Measurements from ENCODE around the gene TSC22D1.
"Not testable (repeated sequence)": the region's sequence is repeated elsewhere in the genome, so short reads cannot be mapped to it uniquely, and the experiment has no call there.

The TSC22D1 gene

DNA sequence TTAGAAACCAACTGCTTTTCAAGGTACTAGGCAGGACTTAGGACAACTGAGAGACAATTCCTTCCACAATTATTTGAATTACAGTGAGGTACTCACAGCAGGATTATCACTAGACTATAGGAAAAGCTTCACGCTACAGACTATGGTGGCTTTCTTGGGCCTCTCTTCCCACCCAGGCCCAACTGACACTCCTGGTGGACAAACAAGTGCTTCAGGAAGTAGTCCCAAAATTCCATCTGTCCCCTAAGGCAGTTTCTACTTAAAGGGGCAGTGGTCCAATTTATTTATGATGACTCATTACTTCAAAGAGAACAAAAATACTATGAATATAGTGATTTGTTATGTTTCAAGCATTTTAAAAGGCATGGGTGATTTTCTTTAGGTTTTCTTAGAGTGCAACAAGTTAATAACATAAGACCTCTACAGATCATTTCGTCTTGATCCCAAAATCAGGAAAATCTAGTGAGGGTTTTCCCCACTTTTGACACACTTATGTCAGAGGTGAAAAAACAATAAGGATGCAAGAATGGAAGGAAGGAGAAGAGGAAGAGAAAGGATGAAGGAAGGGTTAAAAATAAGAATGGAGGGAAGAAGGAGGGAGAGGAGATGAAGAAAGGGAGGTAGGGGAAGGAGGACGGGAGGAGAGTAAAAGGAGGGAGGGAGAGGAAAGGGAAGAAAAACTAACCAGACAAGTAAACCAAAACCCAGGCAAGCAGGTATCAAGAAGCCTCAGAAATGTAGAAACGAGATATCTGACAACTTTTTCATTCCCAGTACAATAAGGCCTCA lies 101.8 kb downstream of the TSC22D1 start:
- no peak overlapping the region for H2AFZ ChIP-seq (ENCODE audit: low read depth, low read length)
- H3K9me3 ChIP-seq (ENCODE audit: low read length): no peaks in the 10 kb centered on the region
- H3K4me1 ChIP-seq (ENCODE audit: insufficient read depth, low read length): peaks cover 3% of the 10 kb centered on the region
- H3K27me3 ChIP-seq (ENCODE audit: insufficient read depth, low read length): no peaks in the 10 kb centered on the region
- H3K36me3 ChIP-seq (ENCODE audit: insufficient read depth, low read length): no peaks in the 10 kb centered on the region
- no peak overlapping the region for H3K4me3 ChIP-seq (ENCODE audit: low read length)

DNA sequence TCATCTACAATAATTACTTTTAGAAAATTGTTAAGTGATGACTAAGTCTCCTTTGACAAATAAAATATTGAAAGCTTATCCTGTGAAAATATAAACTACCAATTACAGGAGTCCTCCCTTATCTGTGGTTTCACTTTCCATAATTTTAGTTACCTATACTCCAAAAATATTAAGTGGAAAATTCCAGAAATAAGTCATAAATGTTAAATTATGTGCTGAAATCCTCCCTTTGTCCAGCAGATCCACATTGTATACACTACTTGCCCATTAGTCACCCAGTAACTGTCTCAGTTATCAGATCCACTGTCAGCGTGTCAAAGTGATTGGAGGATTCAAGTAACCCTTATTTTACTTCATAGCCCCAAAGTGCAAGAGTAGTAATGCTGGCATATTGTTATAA lies 104.4 kb downstream of the TSC22D1 start:
- no peak overlapping the region for H3K4me3 ChIP-seq (ENCODE audit: low read length)
- H3K4me1 ChIP-seq (ENCODE audit: insufficient read depth, low read length): peaks cover 3% of the 10 kb centered on the region
- no peaks in the 10 kb centered on the region for H3K27me3 ChIP-seq (ENCODE audit: insufficient read depth, low read length)
- H2AFZ ChIP-seq (ENCODE audit: low read depth, low read length): no peak overlapping the region
- no peaks in the 10 kb centered on the region for H3K36me3 ChIP-seq (ENCODE audit: insufficient read depth, low read length)
- no peaks in the 10 kb centered on the region for H3K9me3 ChIP-seq (ENCODE audit: low read length)

DNA sequence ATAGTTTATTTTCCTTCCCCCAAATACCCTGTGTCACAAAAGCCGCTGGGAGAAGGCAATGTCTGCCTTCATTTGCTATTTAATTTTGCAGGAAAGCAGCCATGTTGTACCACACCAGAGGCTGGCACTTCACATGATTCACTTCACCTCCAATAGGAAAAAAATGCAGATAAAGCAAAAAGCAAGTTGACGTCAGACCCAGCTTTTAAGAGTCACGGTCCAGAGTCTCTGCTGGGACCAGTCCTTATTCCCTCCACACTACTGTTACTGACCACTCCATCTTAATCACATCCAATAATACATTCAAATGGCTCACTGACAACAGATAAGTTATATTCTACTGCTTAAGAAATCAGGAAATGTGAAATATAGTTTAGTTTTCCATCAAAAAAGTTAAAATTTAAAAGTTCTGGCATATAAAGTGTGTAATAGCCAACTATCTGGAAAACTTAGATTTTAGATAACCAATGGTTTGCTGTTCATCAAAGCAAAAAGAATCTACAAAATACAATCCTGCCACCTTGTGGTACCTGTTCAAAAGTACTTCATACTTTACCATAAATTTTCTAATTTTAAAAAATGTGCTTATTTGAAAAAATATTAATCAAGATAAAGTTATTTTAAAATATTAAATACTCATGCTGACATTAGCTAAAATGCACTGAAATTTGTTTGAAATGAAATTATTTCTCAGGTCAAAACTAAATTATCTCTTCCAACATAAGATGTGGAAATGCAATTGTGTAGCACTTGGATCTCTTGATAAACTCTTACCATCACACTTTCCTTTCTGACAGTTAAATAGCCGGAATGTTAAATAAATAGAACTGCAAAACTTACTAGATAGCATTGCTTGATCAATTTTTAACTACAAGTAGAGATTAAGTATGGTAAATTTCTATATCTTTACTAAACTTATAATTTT lies 105.2 kb downstream of the TSC22D1 start:
- Histone ChIP-seq H3K36me3 (ENCODE audit: insufficient read depth, low read length) (no peaks in the 10 kb centered on the region), H2AFZ (ENCODE audit: low read depth, low read length) (no peak overlapping the region), H3K27me3 (ENCODE audit: insufficient read depth, low read length) (no peaks in the 10 kb centered on the region), H3K4me1 (ENCODE audit: insufficient read depth, low read length) (peaks cover 3% of the 10 kb centered on the region), H3K4me3 (ENCODE audit: low read length) (no peak overlapping the region), H3K9me3 (ENCODE audit: low read length) (no peaks in the 10 kb centered on the region)

- no peaks in the 10 kb centered on the region for H3K9me3 ChIP-seq (ENCODE audit: low read length)
- no peak overlapping the region for H3K4me3 ChIP-seq (ENCODE audit: low read length)
- H3K27me3 ChIP-seq (ENCODE audit: insufficient read depth, low read length): no peaks in the 10 kb centered on the region
- peaks cover 8% of the 10 kb centered on the region for H3K4me1 ChIP-seq (ENCODE audit: insufficient read depth, low read length)
- no peaks in the 10 kb centered on the region for H3K36me3 ChIP-seq (ENCODE audit: insufficient read depth, low read length)
- no peak overlapping the region for H2AFZ ChIP-seq (ENCODE audit: low read depth, low read length)
Observed at GRCh38 chr13:44468874-44469273, 107.3 kb downstream of the TSC22D1 start.

GRCh38 chr13:44465318-44465717 lies 110.8 kb downstream of the TSC22D1 start:
- no peaks in the 10 kb centered on the region for H3K27me3 ChIP-seq (ENCODE audit: insufficient read depth, low read length)
- no peaks in the 10 kb centered on the region for H3K36me3 ChIP-seq (ENCODE audit: insufficient read depth, low read length)
- peaks cover 5% of the 10 kb centered on the region for H3K4me1 ChIP-seq (ENCODE audit: insufficient read depth, low read length)
- H2AFZ ChIP-seq (ENCODE audit: low read depth, low read length): no peak overlapping the region
- no peaks in the 10 kb centered on the region for H3K9me3 ChIP-seq (ENCODE audit: low read length)
- no peak overlapping the region for H3K4me3 ChIP-seq (ENCODE audit: low read length)

GRCh38 chr13:44464471-44464870 lies 111.7 kb downstream of the TSC22D1 start:
- Histone ChIP-seq H3K4me3 (ENCODE audit: low read length) (no peak overlapping the region), H3K27me3 (ENCODE audit: insufficient read depth, low read length) (no peaks in the 10 kb centered on the region), H2AFZ (ENCODE audit: low read depth, low read length) (no peak overlapping the region), H3K9me3 (ENCODE audit: low read length) (peaks cover 4% of the 10 kb centered on the region), H3K36me3 (ENCODE audit: insufficient read depth, low read length) (peaks cover 4% of the 10 kb centered on the region), H3K4me1 (ENCODE audit: insufficient read depth, low read length) (peaks cover 5% of the 10 kb centered on the region)

DNA sequence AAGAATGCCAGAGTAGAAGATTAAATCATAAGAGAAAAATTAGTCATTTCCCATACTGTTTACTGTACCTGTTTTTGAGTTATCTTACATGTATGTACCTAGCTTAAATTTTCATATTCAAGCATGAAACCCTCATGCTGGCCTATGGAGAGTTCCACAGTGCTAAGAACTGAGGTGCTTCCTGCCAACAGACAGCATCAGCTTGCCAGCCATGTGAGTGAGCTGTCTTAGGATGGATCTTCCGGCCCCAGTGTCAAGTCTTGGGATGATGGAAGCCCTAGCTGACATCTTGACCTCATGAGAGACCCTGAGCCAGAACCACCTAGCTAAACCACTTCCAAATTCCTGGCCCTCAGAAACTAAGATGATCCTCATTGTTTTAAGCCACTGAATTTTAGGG lies 112.4 kb downstream of the TSC22D1 start:
- peaks cover 9% of the 10 kb centered on the region for H3K9me3 ChIP-seq (ENCODE audit: low read length)
- H3K4me1 ChIP-seq (ENCODE audit: insufficient read depth, low read length): peaks cover 5% of the 10 kb centered on the region
- peaks cover 8% of the 10 kb centered on the region for H3K36me3 ChIP-seq (ENCODE audit: insufficient read depth, low read length)
- H2AFZ ChIP-seq (ENCODE audit: low read depth, low read length): no peak overlapping the region
- H3K27me3 ChIP-seq (ENCODE audit: insufficient read depth, low read length): no peaks in the 10 kb centered on the region
- H3K4me3 ChIP-seq (ENCODE audit: low read length): no peak overlapping the region

- Histone ChIP-seq H3K4me1 (ENCODE audit: insufficient read depth, low read length) (peaks cover 3% of the 10 kb centered on the region), H3K36me3 (ENCODE audit: insufficient read depth, low read length) (peaks cover 8% of the 10 kb centered on the region), H2AFZ (ENCODE audit: low read depth, low read length) (no peak overlapping the region), H3K4me3 (ENCODE audit: low read length) (no peak overlapping the region), H3K9me3 (ENCODE audit: low read length) (peaks cover 9% of the 10 kb centered on the region), H3K27me3 (ENCODE audit: insufficient read depth, low read length) (no peaks in the 10 kb centered on the region)
Observed at GRCh38 chr13:44459674-44460073, 116.5 kb downstream of the TSC22D1 start.

- Histone ChIP-seq H3K27me3 (ENCODE audit: insufficient read depth, low read length) (no peaks in the 10 kb centered on the region), H2AFZ (ENCODE audit: low read depth, low read length) (no peak overlapping the region), H3K36me3 (ENCODE audit: insufficient read depth, low read length) (peaks cover 8% of the 10 kb centered on the region), H3K9me3 (ENCODE audit: low read length) (peaks cover 9% of the 10 kb centered on the region), H3K4me3 (ENCODE audit: low read length) (no peak overlapping the region), H3K4me1 (ENCODE audit: insufficient read depth, low read length) (no peaks in the 10 kb centered on the region)
Observed at GRCh38 chr13:44458313-44458975, 117.7 kb downstream of the TSC22D1 start.

DNA sequence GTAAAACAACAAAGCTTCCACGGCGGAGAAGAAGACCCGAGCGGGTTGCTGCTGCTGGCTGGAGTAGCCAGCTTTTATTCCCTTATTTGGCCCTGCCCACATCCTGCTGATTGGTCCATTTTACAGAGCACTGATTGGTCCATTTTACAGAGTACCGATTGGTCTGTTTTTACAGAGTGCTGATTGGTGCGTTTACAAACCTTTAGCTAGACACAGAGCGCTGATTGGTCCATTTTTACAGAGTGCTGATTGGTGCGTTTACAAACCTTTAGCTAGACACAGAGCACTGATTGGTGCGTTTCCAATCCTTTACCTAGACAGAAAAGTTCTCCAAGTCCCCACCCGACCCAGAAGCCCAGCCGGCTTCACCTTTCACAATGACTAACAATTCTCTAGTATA lies 119.9 kb downstream of the TSC22D1 start:
- H3K4me1 ChIP-seq (ENCODE audit: insufficient read depth, low read length); H3K4me3 ChIP-seq (ENCODE audit: low read length); H3K27me3 ChIP-seq (ENCODE audit: insufficient read depth, low read length); H3K36me3 ChIP-seq (ENCODE audit: insufficient read depth, low read length); H3K9me3 ChIP-seq (ENCODE audit: low read length); H2AFZ ChIP-seq (ENCODE audit: low read depth, low read length): not testable (repeated sequence)

DNA sequence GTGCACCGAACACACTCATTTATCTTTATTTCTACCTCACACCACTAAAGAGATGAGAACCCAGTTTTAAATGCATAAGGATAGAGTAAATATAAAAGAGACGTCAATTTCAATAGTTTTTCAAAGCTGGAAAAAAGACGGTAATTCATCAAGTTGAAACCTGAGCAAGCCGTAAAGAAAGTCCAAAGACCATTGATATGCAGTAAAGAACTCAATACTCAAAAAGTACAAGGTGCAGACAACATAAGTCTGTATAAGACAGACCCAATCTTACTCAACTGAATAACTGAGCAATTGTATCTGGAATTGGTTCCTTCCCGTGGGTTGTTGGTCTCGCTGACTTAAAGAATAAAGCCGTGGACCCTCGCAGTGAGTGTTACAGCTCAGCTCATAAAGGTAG lies 120.4 kb downstream of the TSC22D1 start:
- peaks cover 9% of the 10 kb centered on the region for H3K9me3 ChIP-seq (ENCODE audit: low read length)
- H3K4me1 ChIP-seq (ENCODE audit: insufficient read depth, low read length): no peaks in the 10 kb centered on the region
- no peak overlapping the region for H3K4me3 ChIP-seq (ENCODE audit: low read length)
- H3K27me3 ChIP-seq (ENCODE audit: insufficient read depth, low read length): no peaks in the 10 kb centered on the region
- peaks cover 8% of the 10 kb centered on the region for H3K36me3 ChIP-seq (ENCODE audit: insufficient read depth, low read length)
- no peak overlapping the region for H2AFZ ChIP-seq (ENCODE audit: low read depth, low read length)

DNA sequence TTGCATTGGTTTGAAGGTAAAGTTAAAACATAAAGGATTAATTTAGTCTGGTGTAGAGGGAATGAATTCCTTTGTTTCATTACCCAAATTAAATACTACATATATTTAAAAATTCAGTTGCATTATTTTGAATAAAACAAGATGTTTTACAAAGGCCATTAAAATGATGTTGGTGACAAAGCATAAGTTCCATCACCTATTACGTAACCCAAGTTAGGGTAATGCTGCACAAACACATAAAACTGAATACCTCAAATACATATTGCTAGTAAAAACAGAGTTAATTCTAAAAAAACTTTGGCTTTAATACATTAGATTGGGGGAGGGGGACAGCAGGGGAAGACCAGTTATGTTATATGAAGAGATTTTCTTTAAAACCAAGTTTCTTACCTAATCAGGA lies 122.2 kb downstream of the TSC22D1 start:
- H3K27me3 ChIP-seq (ENCODE audit: insufficient read depth, low read length): no peaks in the 10 kb centered on the region
- no peaks in the 10 kb centered on the region for H3K36me3 ChIP-seq (ENCODE audit: insufficient read depth, low read length)
- H2AFZ ChIP-seq (ENCODE audit: low read depth, low read length): no peak overlapping the region
- no peaks in the 10 kb centered on the region for H3K4me1 ChIP-seq (ENCODE audit: insufficient read depth, low read length)
- H3K9me3 ChIP-seq (ENCODE audit: low read length): no peaks in the 10 kb centered on the region
- no peak overlapping the region for H3K4me3 ChIP-seq (ENCODE audit: low read length)

DNA sequence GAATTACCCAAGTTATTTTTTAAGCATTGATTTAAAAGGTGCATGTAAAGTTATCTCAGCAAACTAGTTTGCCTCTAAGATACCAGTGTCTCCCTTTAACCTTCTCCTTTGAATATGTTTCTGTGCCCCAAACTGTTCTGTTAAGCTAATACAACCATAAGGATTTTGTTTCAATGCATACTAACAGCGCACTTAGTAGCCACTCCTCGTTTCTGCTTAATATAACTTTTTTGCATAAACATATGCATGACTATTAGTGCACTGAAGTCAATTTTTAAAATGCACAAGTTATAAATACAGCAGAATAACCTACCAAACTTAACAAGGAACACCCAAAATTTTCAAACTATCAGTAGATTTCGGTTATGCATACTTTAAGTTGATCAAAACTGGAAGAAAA lies 123.1 kb downstream of the TSC22D1 start:
- H3K36me3 ChIP-seq (ENCODE audit: insufficient read depth, low read length): no peaks in the 10 kb centered on the region
- H2AFZ ChIP-seq (ENCODE audit: low read depth, low read length): no peak overlapping the region
- no peaks in the 10 kb centered on the region for H3K27me3 ChIP-seq (ENCODE audit: insufficient read depth, low read length)

More for the DNA sequence above, 123.1 kb downstream of the TSC22D1 start:
- Histone ChIP-seq H3K9me3 (ENCODE audit: low read length) (no peaks in the 10 kb centered on the region), H3K4me3 (ENCODE audit: low read length) (no peak overlapping the region), H3K4me1 (ENCODE audit: insufficient read depth, low read length) (no peaks in the 10 kb centered on the region)
